HG03064 (cell line): ENCODE measurements around the gene TDRD10.
"Not testable (repeated sequence)": the region's sequence is repeated elsewhere in the genome, so short reads cannot be mapped to it uniquely, and the experiment has no call there.

Experiments
- ATAC-seq: cut with Tn5 transposase; IDR thresholded peaks from one replicate; pipeline ENCODE4 v1.9.1; 2021; ENCODE audit warnings: low read depth; ENCODE audit not compliant: unreplicated experiment

Gene TDRD10

GRCh38 chr1:154512760-154513159 is 10.7 kb downstream of the TDRD10 start:
- no peak for ATAC-seq

- no peak for ATAC-seq
These were observed 12.1 kb downstream of the TDRD10 start for GRCh38 chr1:154514066-154514553.

- no peak for ATAC-seq
These were observed 15.6 kb downstream of the TDRD10 start for GRCh38 chr1:154517661-154518060.

- no peak for ATAC-seq
These were observed 17.6 kb downstream of the TDRD10 start for GRCh38 chr1:154519591-154519991.

- ATAC-seq: no peak
These were observed 18.3 kb downstream of the TDRD10 start for GRCh38 chr1:154520333-154520732.

GRCh38 chr1:154521695-154522094 is 19.7 kb downstream of the TDRD10 start:
- no peak for ATAC-seq

GRCh38 chr1:154524881-154525280 is 22.9 kb downstream of the TDRD10 start:
- ATAC-seq: no peak

GRCh38 chr1:154527192-154527591 is 25.2 kb downstream of the TDRD10 start:
- ATAC-seq: no peak

GRCh38 chr1:154529308-154529707 is 27.3 kb downstream of the TDRD10 start:
- no peak for ATAC-seq

GRCh38 chr1:154531950-154532349 is 29.9 kb downstream of the TDRD10 start:
- ATAC-seq: not testable (repeated sequence)

- ATAC-seq: no peak
These were observed 32.2 kb downstream of the TDRD10 start for GRCh38 chr1:154533952-154534844.

- no peak for ATAC-seq
These were observed 34.6 kb downstream of the TDRD10 start for GRCh38 chr1:154536570-154536969.

- no peak for ATAC-seq
These were observed 37.8 kb downstream of the TDRD10 start for GRCh38 chr1:154539486-154540483.

- ATAC-seq: no peak
These were observed 39.2 kb downstream of the TDRD10 start for GRCh38 chr1:154541231-154541630.

GRCh38 chr1:154546264-154547063 is 44.4 kb downstream of the TDRD10 start:
- ATAC-seq: no peak

GRCh38 chr1:154547105-154547732 is 45.2 kb downstream of the TDRD10 start:
- ATAC-seq: no peak

- ATAC-seq: no peak
These were observed 46.0 kb downstream of the TDRD10 start for GRCh38 chr1:154548028-154548427.

- no peak for ATAC-seq
These were observed 47.3 kb downstream of the TDRD10 start for GRCh38 chr1:154549202-154549770.

- ATAC-seq: no peak
These were observed 48.1 kb downstream of the TDRD10 start for GRCh38 chr1:154550070-154550469.
